Measurements from ENCODE around the gene DOCK8. TPM values are rescaled to one million over a fixed set of nuclear protein-coding genes. Genes with fewer than 3 reads are reported as not detected.

The DOCK8 gene
- total and polyA plus RNA-seq, 2 of the 4 experiments (the other 2 are of a cell fraction) = not detected

- H4K91ac ChIP-seq (ENCODE audit: insufficient read depth, low read depth, low read length) = no peak overlapping the region
- no TSS peak for BruUV-seq (replicated peaks)
- H3K27me3 ChIP-seq (ENCODE audit: control insufficient read depth, insufficient read depth, low read length) = no peaks in the 10 kb centered on the region
- ATAC-seq (ENCODE audit: low read depth) = no peak
- H2AK5ac ChIP-seq (ENCODE audit: low read depth, low read length) = no peak overlapping the region
- H3K27ac ChIP-seq (ENCODE audit: insufficient read depth, low read length) = no peak overlapping the region
- H3K23ac ChIP-seq (ENCODE audit: low read depth, low read length) = no peak overlapping the region
- H2BK120ac ChIP-seq (ENCODE audit: low read depth, low read length) = no peak overlapping the region
- H4K20me1 ChIP-seq (ENCODE audit: insufficient read depth, low read length) = no peaks in the 10 kb centered on the region
- intact Hi-C loops (cut with micrococcal nuclease) (no loop called here), dilution Hi-C loops (cut with HindIII; ENCODE audit: low sequenced_read_pairs, unreplicated experiment) (no loop called here), in situ Hi-C loops (cut with MboI; ENCODE audit: low sequenced_read_pairs) (no loop called here)
- H4K5ac ChIP-seq (ENCODE audit: low read depth, low read length) = no peak overlapping the region
- H3K4me1 ChIP-seq (ENCODE audit: control insufficient read depth, insufficient read depth, low read length) = no peaks in the 10 kb centered on the region
- H3K4me2 ChIP-seq (ENCODE audit: low read depth, low read length) = no peak overlapping the region
- ChIA-PET POLR2A (ENCODE audit: unreplicated experiment) (no interaction called here), CTCF (no interaction called here)
- H3K9me3 ChIP-seq (ENCODE audit: control insufficient read depth, insufficient read depth, low read length) = no peaks in the 10 kb centered on the region
- no peaks in the 10 kb centered on the region for H3K79me1 ChIP-seq (ENCODE audit: low read depth in 1 of 2, low read length in 2 of 2)
- DNase-seq = no peak
- no peak overlapping the region for H2AFZ ChIP-seq (replicated peaks; ENCODE audit: low read length, poor library complexity)
- no peak overlapping the region for H2BK20ac ChIP-seq (ENCODE audit: low read depth, low read length)
- no peak overlapping the region for H3K9ac ChIP-seq (ENCODE audit: low read depth, low read length)
- H4K8ac ChIP-seq (ENCODE audit: low read depth in 2 of 2, low read length in 2 of 2) = no peak overlapping the region
- no peak overlapping the region for H2AK9ac ChIP-seq (replicated peaks; ENCODE audit: low read depth, low read length, poor library complexity)
- no peak overlapping the region for H3K14ac ChIP-seq (replicated peaks; ENCODE audit: low read depth, low read length)
- TF ChIP-seq CHD1 (IDR thresholded peaks at IDR 0.05; ENCODE audit: low read depth, low read length) = no peak
- no peak for TF ChIP-seq MAFK (IDR thresholded peaks at IDR 0.05; ENCODE audit: low read depth, low read length)
- no peak overlapping the region for H2BK5ac ChIP-seq (ENCODE audit: low read depth, low read length, poor library complexity, severe bottlenecking)
- 0% methylated on average over 1 of the region's 2 CpGs; no CpG with 5 or more reads in 1 of the 2 experiments for WGBS, 2 experiments (ENCODE audit: extremely low coverage in 2 of 2, insufficient read length in 1 of 2)
- H3K9me1 ChIP-seq (ENCODE audit: insufficient read depth, low read length) = no peaks in the 10 kb centered on the region
- no peak overlapping the region for H3K4ac ChIP-seq (ENCODE audit: low read depth, low read length)
- H3K18ac ChIP-seq (ENCODE audit: low read depth, low read length) = no peak overlapping the region
- no peaks in the 10 kb centered on the region for H3K36me3 ChIP-seq (ENCODE audit: control insufficient read depth, insufficient read depth, low read length)
- H2BK15ac ChIP-seq (ENCODE audit: low read depth, low read length) = no peak overlapping the region
- no peak overlapping the region for H3K56ac ChIP-seq (ENCODE audit: extremely low read depth, insufficient read depth, low read length)
- H3K4me3 ChIP-seq (ENCODE audit: insufficient read depth, low read depth, low read length) = no peak overlapping the region
Measured at GRCh38 chr9:326667-327066, 112.0 kb downstream of the DOCK8 start.
